CD4-positive, alpha-beta T cell (primary cell): ENCODE results near the gene AUTS2. TPM values are rescaled to one million over a fixed set of nuclear protein-coding genes. Genes with fewer than 3 reads are reported as not detected.

ENCODE experiments used
- ATAC-seq: fragments of 200-7000 bp; cut with Tn5 transposase; one replicate; pipeline ENCODE4 v1.10.0; 2022; ENCODE audit warnings: mild to moderate bottlenecking; ENCODE audit not compliant: poor library complexity
- CTCF ChIA-PET: fragments of 350-600 bp; sonication (Branson Sonifier 250); formaldehyde crosslinking; loops from one replicate; lab custom pipeline; 2021; ENCODE audit warnings: antibody characterized with exemption, inconsistent platforms; lab: Charles Lee
- POLR2A ChIA-PET: fragments of 350-600 bp; sonication (Branson Sonifier 250); formaldehyde crosslinking; loops from one replicate; lab custom pipeline; 2021; ENCODE audit warnings: antibody characterized with exemption, inconsistent platforms; lab: Charles Lee
- DNase-seq, 14 experiments: peaks; one replicate each; pipeline ENCODE4 v3.0.0-alpha.2; 2013 to 2020; ENCODE audit warnings: mixed read lengths in 2 of 14
- H3K27ac ChIP-seq, 2 donors: one replicate each; pipeline versions ENCODE4 v1.5.1 to v1.7.0; 2013; ENCODE audit warnings: low read length in 2 of 2, low read depth in 1 of 2, mild to moderate bottlenecking in 1 of 2
- H3K27me3 ChIP-seq, 2 experiments: 1 replicate in 1 of 2; 2 replicates in 1 of 2; pipeline versions ENCODE4 v1.6.1 to v1.7.0; 2013; ENCODE audit warnings: low read length in 2 of 2, control low read depth in 1 of 2, mild to moderate bottlenecking in 1 of 2, moderate library complexity in 1 of 2; ENCODE audit not compliant: insufficient read depth in 2 of 2, control insufficient read depth in 1 of 2
- H3K36me3 ChIP-seq: one replicate; pipeline ENCODE4 v1.6.1; 2013; ENCODE audit warnings: low read length, control low read depth; ENCODE audit not compliant: insufficient read depth
- H3K4me1 ChIP-seq: one replicate; pipeline ENCODE4 v1.6.1; 2013; ENCODE audit warnings: low read length, control low read depth; ENCODE audit not compliant: insufficient read depth
- H3K4me3 ChIP-seq: one replicate; pipeline ENCODE4 v1.5.1; 2013; ENCODE audit warnings: mild to moderate bottlenecking, low read length, moderate library complexity
- H3K9me3 ChIP-seq, 2 experiments: 1 replicate in 1 of 2; 2 replicates in 1 of 2; pipeline versions ENCODE4 v1.6.1 to v1.7.0; 2013; ENCODE audit warnings: low read length in 2 of 2, mild to moderate bottlenecking in 2 of 2, control low read depth in 1 of 2, moderate library complexity in 1 of 2; ENCODE audit not compliant: control insufficient read depth in 1 of 2, insufficient read depth in 1 of 2
- H3K27ac Mint-ChIP-seq: one replicate; pipeline ENCODE4 v1.8.0; 2020; ENCODE audit warnings: mixed read lengths
- H3K27me3 Mint-ChIP-seq: one replicate; pipeline ENCODE4 v1.8.0; 2021; ENCODE audit warnings: mixed read lengths
- H3K36me3 Mint-ChIP-seq: one replicate; pipeline ENCODE4 v1.8.0; 2021; ENCODE audit warnings: low read depth, mixed read lengths
- H3K4me1 Mint-ChIP-seq: one replicate; pipeline ENCODE4 v1.8.0; 2021; ENCODE audit warnings: low read depth, mixed read lengths
- H3K4me3 Mint-ChIP-seq: one replicate; pipeline ENCODE4 v1.8.0; 2020; ENCODE audit warnings: mild to moderate bottlenecking, mixed read lengths
- H3K9me3 Mint-ChIP-seq: one replicate; pipeline ENCODE4 v1.8.0; 2020; ENCODE audit warnings: mixed read lengths
- intact Hi-C, 2 experiments: fragments of 100-400 bp; cut with DNase I in 1 of 2; cut with micrococcal nuclease in 1 of 2; formaldehyde crosslinking; loops; one replicate each; pipeline versions ENCODE4 v1.15.1 to v1.9.0; 2023 to 2025; cut with DNase I, micrococcal nuclease
- total RNA-seq, 174 experiments: library from RNA in 2 of 174; stranded (reverse) in 2 of 174; gene quantifications; one replicate each; pipeline ENCODE4 v1.2.3 and lab custom pipeline; 2021 to 2026
- TF ChIP-seq, protein P1 (sequence below): fragments of 200-600 bp; IDR thresholded peaks from one replicate; pipeline ENCODE4 v1.8.0; 2022; ENCODE audit warnings: antibody characterized with exemption, mild to moderate bottlenecking

The AUTS2 gene
- total RNA-seq, 2 experiments from 2014 or later = 43.6 to 47.6 TPM

- no peaks in the 10 kb centered on the region for H3K27me3 Mint-ChIP-seq
- Histone ChIP-seq H3K4me3 (no peak overlapping the region), H3K36me3 (no peaks in the 10 kb centered on the region), H3K9me3 (peaks cover 0 to 6% of the 10 kb centered on the region in 2 experiments), H3K4me1 (no peaks in the 10 kb centered on the region), H3K27ac (no peak overlapping the region), H3K27me3 (no peaks in the 10 kb centered on the region)
- TF ChIP-seq, protein P1, sequence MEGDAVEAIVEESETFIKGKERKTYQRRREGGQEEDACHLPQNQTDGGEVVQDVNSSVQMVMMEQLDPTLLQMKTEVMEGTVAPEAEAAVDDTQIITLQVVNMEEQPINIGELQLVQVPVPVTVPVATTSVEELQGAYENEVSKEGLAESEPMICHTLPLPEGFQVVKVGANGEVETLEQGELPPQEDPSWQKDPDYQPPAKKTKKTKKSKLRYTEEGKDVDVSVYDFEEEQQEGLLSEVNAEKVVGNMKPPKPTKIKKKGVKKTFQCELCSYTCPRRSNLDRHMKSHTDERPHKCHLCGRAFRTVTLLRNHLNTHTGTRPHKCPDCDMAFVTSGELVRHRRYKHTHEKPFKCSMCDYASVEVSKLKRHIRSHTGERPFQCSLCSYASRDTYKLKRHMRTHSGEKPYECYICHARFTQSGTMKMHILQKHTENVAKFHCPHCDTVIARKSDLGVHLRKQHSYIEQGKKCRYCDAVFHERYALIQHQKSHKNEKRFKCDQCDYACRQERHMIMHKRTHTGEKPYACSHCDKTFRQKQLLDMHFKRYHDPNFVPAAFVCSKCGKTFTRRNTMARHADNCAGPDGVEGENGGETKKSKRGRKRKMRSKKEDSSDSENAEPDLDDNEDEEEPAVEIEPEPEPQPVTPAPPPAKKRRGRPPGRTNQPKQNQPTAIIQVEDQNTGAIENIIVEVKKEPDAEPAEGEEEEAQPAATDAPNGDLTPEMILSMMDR = no peak
- no peak overlapping the region for H3K4me3 Mint-ChIP-seq
- ATAC-seq (no peak), DNase-seq (no peak)
- H3K36me3 Mint-ChIP-seq = no peaks in the 10 kb centered on the region
- CTCF ChIA-PET = interaction anchor here (1.1 kb wide), 1 partner anchor 11 kb away, joined by 3 read pairs; no protein-coding TSS in a partner anchor
- no peaks in the 10 kb centered on the region for H3K9me3 Mint-ChIP-seq
- POLR2A ChIA-PET = no interaction called here
- H3K27ac Mint-ChIP-seq = no peak overlapping the region
- intact Hi-C loops = no loop called here
- no peaks in the 10 kb centered on the region for H3K4me1 Mint-ChIP-seq
Measured at GRCh38 chr7:70114806-70115205, 516.5 kb downstream of the AUTS2 start.

DNA sequence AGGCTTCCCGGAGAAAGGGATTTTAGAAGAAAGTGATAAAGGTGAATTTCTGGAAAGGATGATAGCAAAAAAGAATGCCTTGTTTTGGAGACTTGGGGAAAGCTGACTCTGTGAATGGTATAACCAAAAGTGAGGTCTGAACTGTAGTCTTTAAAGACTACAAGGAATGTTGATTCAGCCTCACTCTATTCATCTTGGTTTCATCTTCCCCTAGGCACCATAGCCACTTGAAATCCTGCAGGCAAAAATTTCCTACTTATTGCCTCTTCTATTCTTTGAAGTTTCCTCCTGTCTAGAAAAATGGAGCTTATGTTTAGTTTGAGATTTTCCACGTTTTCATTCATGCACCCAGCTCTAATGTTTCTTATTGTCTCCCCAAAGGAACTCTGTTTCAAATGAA lies 518.0 kb downstream of the AUTS2 start:
- intact Hi-C loops = no loop called here
- ChIA-PET POLR2A (no interaction called here), CTCF (interaction anchor here (1.1 kb wide), 1 partner anchor 10 kb away, joined by 3 read pairs; no protein-coding TSS in a partner anchor)
- Mint-ChIP-seq H3K9me3 (peaks cover 6% of the 10 kb centered on the region), H3K27ac (no peak overlapping the region), H3K4me3 (no peak overlapping the region), H3K36me3 (no peaks in the 10 kb centered on the region), H3K27me3 (no peaks in the 10 kb centered on the region), H3K4me1 (no peaks in the 10 kb centered on the region)
- Histone ChIP-seq H3K27me3 (no peaks in the 10 kb centered on the region), H3K27ac (no peak overlapping the region), H3K4me1 (no peaks in the 10 kb centered on the region), H3K36me3 (no peaks in the 10 kb centered on the region), H3K9me3 (peaks cover 3 to 7% of the 10 kb centered on the region in 2 experiments), H3K4me3 (no peak overlapping the region)
- TF ChIP-seq, protein P1 = no peak
- DNase-seq (no peak), ATAC-seq (no peak)

DNA sequence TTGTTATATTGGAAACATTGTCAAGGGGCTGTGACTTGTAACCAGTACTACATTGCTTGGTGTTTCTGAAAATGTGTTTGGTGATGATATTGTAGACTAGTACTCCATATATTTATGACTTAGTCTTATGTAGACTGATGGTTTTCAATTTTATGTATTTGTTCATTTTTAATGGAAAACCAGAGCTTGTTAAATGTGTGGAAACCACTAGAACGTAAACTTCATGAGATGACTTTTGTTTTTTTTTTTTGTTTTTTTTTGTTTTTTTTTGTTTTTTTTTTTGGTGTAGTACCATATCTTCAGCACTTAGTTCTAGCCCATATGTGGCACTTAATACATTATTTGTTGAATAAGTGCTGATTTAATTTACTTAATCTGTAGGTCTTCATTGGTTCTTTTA lies 518.6 kb downstream of the AUTS2 start:
- no peak overlapping the region for H3K4me3 Mint-ChIP-seq
- intact Hi-C loops = no loop called here
- peaks cover 7% of the 10 kb centered on the region for H3K9me3 Mint-ChIP-seq
- Histone ChIP-seq H3K27me3 (no peaks in the 10 kb centered on the region), H3K4me3 (no peak overlapping the region), H3K36me3 (no peaks in the 10 kb centered on the region), H3K27ac (no peak overlapping the region), H3K4me1 (no peaks in the 10 kb centered on the region), H3K9me3 (peaks cover 3 to 13% of the 10 kb centered on the region in 2 experiments)
- ChIA-PET CTCF (no interaction called here), POLR2A (no interaction called here)
- ATAC-seq (no peak), DNase-seq (no peak)
- TF ChIP-seq, protein P1 = no peak
- no peaks in the 10 kb centered on the region for H3K4me1 Mint-ChIP-seq
- H3K36me3 Mint-ChIP-seq = no peaks in the 10 kb centered on the region
- no peak overlapping the region for H3K27ac Mint-ChIP-seq
- no peaks in the 10 kb centered on the region for H3K27me3 Mint-ChIP-seq
